ENCODE results near the gene PRKX. TPM values are rescaled to one million over a fixed set of nuclear protein-coding genes. Genes with fewer than 3 reads are reported as not detected.
"Not testable (repeated sequence)": the region's sequence is repeated elsewhere in the genome, so short reads cannot be mapped to it uniquely, and the experiment has no call there.

The PRKX gene
- total and polyA plus RNA-seq, 2 of the 4 experiments (the other 2 are of a cell fraction): 7.2 to 14.9 TPM

DNA sequence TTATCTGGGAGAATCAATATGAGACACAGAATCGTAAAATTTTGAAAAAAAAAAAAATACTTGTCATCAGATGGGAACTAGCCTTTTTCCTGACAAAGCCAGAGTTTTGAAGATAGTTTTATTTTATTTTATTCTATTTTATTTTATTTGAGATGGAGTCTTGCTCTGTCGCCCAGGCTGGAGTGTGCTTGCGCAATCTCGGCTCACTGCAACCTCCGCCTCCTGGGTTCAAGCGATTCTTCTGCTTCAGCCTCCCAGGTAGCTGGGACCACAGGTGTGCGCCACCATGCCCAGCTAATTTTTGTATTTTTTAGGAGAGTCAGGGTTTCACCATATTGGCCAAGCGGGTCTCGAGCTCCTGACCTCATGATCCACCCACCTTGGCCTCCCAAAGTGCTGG, 10.0 kb upstream of the PRKX start:
- H3K18ac ChIP-seq (ENCODE audit: low read depth, low read length); dilution Hi-C loops (cut with HindIII; ENCODE audit: low sequenced_read_pairs, unreplicated experiment); H2BK20ac ChIP-seq (ENCODE audit: low read depth, low read length); DNase-seq; H3K4me1 ChIP-seq (ENCODE audit: control insufficient read depth, insufficient read depth, low read length); H3K9ac ChIP-seq (ENCODE audit: low read depth, low read length); H2AK9ac ChIP-seq (replicated peaks; ENCODE audit: low read depth, low read length, poor library complexity); H3K27me3 ChIP-seq (ENCODE audit: control insufficient read depth, insufficient read depth, low read length); H3K23ac ChIP-seq (ENCODE audit: low read depth, low read length); H3K9me1 ChIP-seq (ENCODE audit: insufficient read depth, low read length); ATAC-seq (ENCODE audit: low read depth); H3K9me3 ChIP-seq (ENCODE audit: control insufficient read depth, insufficient read depth, low read length); H4K5ac ChIP-seq (ENCODE audit: low read depth, low read length); H4K20me1 ChIP-seq (ENCODE audit: insufficient read depth, low read length); H3K56ac ChIP-seq (ENCODE audit: extremely low read depth, insufficient read depth, low read length); H4K91ac ChIP-seq (ENCODE audit: insufficient read depth, low read depth, low read length); H2AFZ ChIP-seq (replicated peaks; ENCODE audit: low read length, poor library complexity); CTCF ChIA-PET; intact Hi-C loops (cut with micrococcal nuclease); H3K27ac ChIP-seq (ENCODE audit: insufficient read depth, low read length); H3K36me3 ChIP-seq (ENCODE audit: control insufficient read depth, insufficient read depth, low read length); H2BK120ac ChIP-seq (ENCODE audit: low read depth, low read length); POLR2A ChIA-PET (ENCODE audit: unreplicated experiment); H3K4ac ChIP-seq (ENCODE audit: low read depth, low read length); H2BK5ac ChIP-seq (ENCODE audit: low read depth, low read length, poor library complexity, severe bottlenecking); BruUV-seq (replicated peaks); H3K4me2 ChIP-seq (ENCODE audit: low read depth, low read length); H2AK5ac ChIP-seq (ENCODE audit: low read depth, low read length); H3K79me1 ChIP-seq (ENCODE audit: low read depth in 1 of 2, low read length in 2 of 2); in situ Hi-C loops (cut with MboI; ENCODE audit: low sequenced_read_pairs); H4K8ac ChIP-seq (ENCODE audit: low read depth in 2 of 2, low read length in 2 of 2); H2BK15ac ChIP-seq (ENCODE audit: low read depth, low read length); H3K14ac ChIP-seq (replicated peaks; ENCODE audit: low read depth, low read length); H3K4me3 ChIP-seq (ENCODE audit: insufficient read depth, low read depth, low read length): not testable (repeated sequence)
- 0 out of 2 replicates have a peak, but pooled peaks have one; percentile 27 for TF ChIP-seq CEBPB (IDR thresholded peaks at IDR 0.05; ENCODE audit: low read depth, low read length)
- WGBS, 2 experiments (ENCODE audit: extremely low coverage in 2 of 2, insufficient read length in 1 of 2): 80% methylated on average over 2 of the region's 9 CpGs; no CpG with 5 or more reads in 1 of the 2 experiments
